ENCODE measurements around the gene ARMH1.
A peak's percentile ranks its signal among the peaks of the same experiment; 100 is the strongest.
"Not testable (repeated sequence)": the region's sequence is repeated elsewhere in the genome, so short reads cannot be mapped to it uniquely, and the experiment has no call there.

The ARMH1 gene

DNA sequence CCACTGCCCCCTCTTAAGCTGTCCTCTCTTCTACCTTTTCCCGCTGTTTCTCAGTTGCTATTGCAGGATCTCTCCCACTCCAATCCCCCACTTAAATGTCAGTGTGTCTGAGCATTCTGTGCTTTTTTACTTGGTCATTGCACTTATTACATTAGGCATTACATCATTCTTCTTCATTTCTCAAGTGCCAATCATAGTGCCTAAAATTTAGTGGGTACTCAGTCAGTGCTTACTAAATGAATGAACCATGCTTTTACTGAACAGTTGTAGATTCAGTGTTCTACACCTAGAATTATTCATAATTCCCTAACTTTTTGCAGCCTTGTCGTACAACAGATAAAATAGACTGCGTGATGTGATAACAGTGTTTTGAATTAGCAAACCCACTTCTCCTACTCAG lies 19.4 kb downstream of the ARMH1 start:
- in situ Hi-C loops (cut with MboI; ENCODE audit: low pct_unique_long_range_greater_than_20kb, low sequenced_read_pairs, unreplicated experiment): no loop called here
- no peak for DNase-seq (ENCODE audit: low spot score)
- TF ChIP-seq, protein P1, sequence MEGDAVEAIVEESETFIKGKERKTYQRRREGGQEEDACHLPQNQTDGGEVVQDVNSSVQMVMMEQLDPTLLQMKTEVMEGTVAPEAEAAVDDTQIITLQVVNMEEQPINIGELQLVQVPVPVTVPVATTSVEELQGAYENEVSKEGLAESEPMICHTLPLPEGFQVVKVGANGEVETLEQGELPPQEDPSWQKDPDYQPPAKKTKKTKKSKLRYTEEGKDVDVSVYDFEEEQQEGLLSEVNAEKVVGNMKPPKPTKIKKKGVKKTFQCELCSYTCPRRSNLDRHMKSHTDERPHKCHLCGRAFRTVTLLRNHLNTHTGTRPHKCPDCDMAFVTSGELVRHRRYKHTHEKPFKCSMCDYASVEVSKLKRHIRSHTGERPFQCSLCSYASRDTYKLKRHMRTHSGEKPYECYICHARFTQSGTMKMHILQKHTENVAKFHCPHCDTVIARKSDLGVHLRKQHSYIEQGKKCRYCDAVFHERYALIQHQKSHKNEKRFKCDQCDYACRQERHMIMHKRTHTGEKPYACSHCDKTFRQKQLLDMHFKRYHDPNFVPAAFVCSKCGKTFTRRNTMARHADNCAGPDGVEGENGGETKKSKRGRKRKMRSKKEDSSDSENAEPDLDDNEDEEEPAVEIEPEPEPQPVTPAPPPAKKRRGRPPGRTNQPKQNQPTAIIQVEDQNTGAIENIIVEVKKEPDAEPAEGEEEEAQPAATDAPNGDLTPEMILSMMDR (IDR thresholded peaks at IDR 0.05; ENCODE audit: extremely low read depth, insufficient read depth, missing control alignments): no peak

DNA sequence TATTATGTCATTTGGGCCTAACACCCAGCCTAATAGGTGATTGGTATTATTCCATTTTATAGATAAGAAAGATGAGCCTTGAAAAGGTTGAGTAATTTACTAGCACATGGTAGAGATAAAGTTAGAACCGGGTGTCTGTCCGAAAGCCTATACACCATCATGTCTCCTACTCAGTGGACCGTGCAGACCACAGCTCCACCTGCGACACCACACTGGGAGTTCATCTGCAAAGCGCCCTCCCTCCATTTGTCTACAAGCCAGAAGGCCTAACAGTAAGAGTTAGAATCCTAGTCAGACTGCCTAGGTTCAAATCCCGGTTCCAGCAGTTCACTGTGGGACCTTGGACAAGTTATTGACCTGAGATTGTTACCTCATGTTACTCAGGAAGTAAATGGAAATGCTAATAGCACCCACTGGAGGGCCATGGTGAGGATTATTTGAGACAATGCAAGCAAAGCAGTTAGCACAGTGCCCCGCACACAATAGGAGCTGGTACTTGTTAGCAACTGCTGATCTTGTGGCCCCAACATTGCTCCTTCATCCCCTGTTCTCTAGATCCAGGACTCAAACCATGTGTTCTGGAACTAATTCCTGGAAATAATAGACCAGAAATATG lies 20.5 kb downstream of the ARMH1 start:
- TF ChIP-seq, protein P1 (IDR thresholded peaks at IDR 0.05; ENCODE audit: extremely low read depth, insufficient read depth, missing control alignments): no peak
- in situ Hi-C loops (cut with MboI; ENCODE audit: low pct_unique_long_range_greater_than_20kb, low sequenced_read_pairs, unreplicated experiment): no loop called here
- DNase-seq (ENCODE audit: low spot score): peak; percentile 69

DNA sequence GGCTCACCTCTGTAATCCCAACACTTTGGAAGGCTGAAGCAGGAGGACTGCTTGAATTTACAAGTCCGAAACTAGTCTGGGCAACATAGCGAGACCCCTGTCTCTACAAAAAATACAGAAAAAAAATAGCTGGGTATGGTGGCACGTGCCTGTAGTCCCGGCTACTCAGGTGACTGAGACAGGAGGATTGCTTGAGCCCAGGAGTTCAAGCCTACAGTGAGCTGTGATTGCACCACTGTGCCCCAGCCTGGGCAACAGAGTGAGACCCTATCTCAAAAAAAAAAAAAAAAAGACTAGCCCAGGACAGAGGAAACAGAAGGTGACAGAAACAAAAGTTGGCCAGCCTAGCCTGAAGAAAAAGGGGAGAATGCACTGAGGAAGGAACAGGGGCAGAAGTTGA lies 21.2 kb downstream of the ARMH1 start:
- DNase-seq (ENCODE audit: low spot score): no peak

DNA sequence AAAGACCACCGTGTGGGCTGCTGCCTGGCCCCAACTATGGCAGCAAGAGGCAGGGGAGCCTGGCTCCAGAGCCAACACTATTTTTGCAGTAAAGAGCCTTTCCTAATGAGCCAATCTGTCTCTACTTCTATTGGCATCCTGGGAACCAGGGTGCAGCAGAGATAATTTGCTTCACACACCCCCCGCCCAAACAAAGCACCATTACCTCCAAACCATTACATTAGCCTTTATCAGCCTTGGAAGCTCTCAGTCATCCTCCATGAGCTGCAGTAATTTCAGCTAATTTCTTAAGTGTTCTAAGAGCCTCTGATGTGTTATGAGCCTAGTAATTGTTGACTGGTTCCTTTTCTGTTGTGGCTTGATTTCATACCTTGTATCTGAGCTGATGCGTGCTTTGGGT lies 21.6 kb downstream of the ARMH1 start:
- in situ Hi-C loops (cut with MboI; ENCODE audit: low pct_unique_long_range_greater_than_20kb, low sequenced_read_pairs, unreplicated experiment): no loop called here
- DNase-seq (ENCODE audit: low spot score): no peak
- TF ChIP-seq, protein P1 (IDR thresholded peaks at IDR 0.05; ENCODE audit: extremely low read depth, insufficient read depth, missing control alignments): no peak

More for the DNA sequence above, 21.2 kb downstream of the ARMH1 start:
- in situ Hi-C loops (cut with MboI; ENCODE audit: low pct_unique_long_range_greater_than_20kb, low sequenced_read_pairs, unreplicated experiment): no loop called here
- TF ChIP-seq, protein P1 (IDR thresholded peaks at IDR 0.05; ENCODE audit: extremely low read depth, insufficient read depth, missing control alignments): no peak

DNA sequence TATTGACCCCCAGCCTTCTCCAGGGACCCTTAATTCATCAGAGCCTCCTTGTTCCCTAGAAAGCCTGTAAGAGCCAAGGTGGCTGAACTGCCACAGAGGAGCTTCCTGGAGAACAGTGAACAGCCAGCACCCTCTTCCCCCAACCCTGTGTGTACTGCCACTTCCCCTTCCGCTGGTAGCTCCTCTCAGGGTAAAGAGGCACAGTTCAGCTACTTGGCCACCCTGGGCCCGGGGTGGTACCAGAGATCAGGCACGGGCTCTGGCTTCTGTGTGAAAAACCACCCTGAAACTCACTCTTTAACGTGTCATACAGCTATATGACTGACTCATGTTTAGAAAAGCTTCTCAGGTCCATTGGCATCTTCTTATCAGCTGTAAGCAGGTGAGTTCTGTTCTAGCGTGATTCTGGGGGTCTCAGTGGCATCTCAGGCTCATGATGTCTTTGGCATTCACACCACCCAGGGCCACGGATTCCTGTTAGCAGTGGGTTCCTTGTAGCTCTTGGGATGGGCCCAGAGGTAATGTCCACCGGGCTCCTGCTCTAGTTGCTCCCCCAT lies 22.4 kb downstream of the ARMH1 start:
- no peak for DNase-seq (ENCODE audit: low spot score)
- in situ Hi-C loops (cut with MboI; ENCODE audit: low pct_unique_long_range_greater_than_20kb, low sequenced_read_pairs, unreplicated experiment): no loop called here
- TF ChIP-seq, protein P1 (IDR thresholded peaks at IDR 0.05; ENCODE audit: extremely low read depth, insufficient read depth, missing control alignments): no peak

DNA sequence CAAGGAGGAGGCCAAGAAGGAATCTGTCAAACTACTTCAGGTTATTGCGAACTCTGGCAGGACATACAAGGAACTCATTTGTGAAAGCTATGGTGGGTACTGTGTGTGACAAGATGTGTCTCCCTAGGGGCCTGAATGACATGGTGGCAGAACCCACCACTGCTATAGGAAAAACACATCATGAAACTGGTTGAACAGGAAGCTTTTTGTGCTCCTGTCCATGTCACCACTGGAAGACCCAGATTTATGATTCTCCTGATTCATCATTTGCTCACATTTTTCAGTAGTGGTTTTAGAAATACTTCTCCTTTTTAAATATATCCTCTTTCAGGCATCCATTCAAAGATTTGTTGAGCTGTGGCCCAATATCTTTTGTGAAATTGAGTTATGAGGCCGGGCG lies 23.6 kb downstream of the ARMH1 start:
- TF ChIP-seq, protein P1 (IDR thresholded peaks at IDR 0.05; ENCODE audit: extremely low read depth, insufficient read depth, missing control alignments): no peak
- in situ Hi-C loops (cut with MboI; ENCODE audit: low pct_unique_long_range_greater_than_20kb, low sequenced_read_pairs, unreplicated experiment): no loop called here
- no peak for DNase-seq (ENCODE audit: low spot score)

DNA sequence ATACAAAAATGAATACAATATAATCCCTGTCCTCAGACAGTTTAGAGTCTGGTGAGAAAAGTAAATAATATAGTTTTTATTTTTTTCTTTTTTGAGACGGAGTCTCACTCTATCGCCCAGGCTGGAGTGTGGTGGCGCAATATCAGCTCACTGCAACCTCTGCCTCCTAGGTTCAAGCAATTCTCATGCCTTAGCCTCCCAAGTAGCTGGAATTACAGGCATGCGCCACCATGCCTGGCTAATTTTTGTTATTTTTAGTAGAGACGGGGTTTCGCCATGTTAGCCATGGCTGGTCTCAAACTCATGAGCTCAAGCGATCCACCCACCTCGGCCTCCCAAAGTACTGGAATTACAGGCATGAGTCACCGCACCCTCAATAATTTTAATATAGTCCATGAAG lies 24.9 kb downstream of the ARMH1 start:
- in situ Hi-C loops (cut with MboI; ENCODE audit: low pct_unique_long_range_greater_than_20kb, low sequenced_read_pairs, unreplicated experiment); DNase-seq (ENCODE audit: low spot score): not testable (repeated sequence)

Data from GM13977 (cell line).